Gastroesophageal sphincter (tissue), 4 donors: Measurements from ENCODE around the gene NLGN2. TPM values are rescaled to one million over a fixed set of nuclear protein-coding genes. Genes with fewer than 3 reads are reported as not detected.

ENCODE experiments used
- ATAC-seq: fragments of 150-250 bp; one replicate; pipeline ENCODE4 v1.9.1; 2016; ENCODE audit warnings: mild to moderate bottlenecking, moderate library complexity
- H3K27ac ChIP-seq, 4 donors: fragments of 200-600 bp; sonication (generic) in 3 of 4; 1 replicate in 3 of 4; 2 replicates in 1 of 4; pipeline ENCODE4 v1.5.1; 2016 to 2019
- H3K27me3 ChIP-seq: fragments of 200-600 bp; sonication (generic); one replicate; pipeline ENCODE4 v1.5.1; 2019
- H3K36me3 ChIP-seq, 2 donors: fragments of 200-600 bp; sonication (generic); one replicate each; pipeline ENCODE4 v1.5.1; 2019; ENCODE audit warnings: control low read depth in 1 of 2
- H3K4me1 ChIP-seq, 3 donors: fragments of 200-600 bp; sonication (generic); 1 replicate in 2 of 3; 2 replicates in 1 of 3; pipeline ENCODE4 v1.5.1; 2016 to 2019; ENCODE audit warnings: control low read depth in 2 of 3
- H3K4me3 ChIP-seq, 2 donors: fragments of 200-600 bp; sonication (generic); one replicate each; pipeline ENCODE4 v1.5.1; 2019; ENCODE audit warnings: mild to moderate bottlenecking in 1 of 2, moderate library complexity in 1 of 2
- H3K9me3 ChIP-seq, 3 donors: fragments of 200-600 bp; sonication (generic); one replicate each; pipeline ENCODE4 v1.5.1; 2017 to 2019; ENCODE audit warnings: control low read depth in 2 of 3
- EP300 ChIP-seq: sonication (generic); formaldehyde crosslinking; IDR thresholded peaks from one replicate; pipeline ENCODE4 v1.6.1; 2017; ENCODE audit warnings: antibody characterized with exemption, mild to moderate bottlenecking
- POLR2A ChIP-seq, 2 donors: fragments of 450-650 bp; IDR thresholded peaks; one replicate each; pipeline ENCODE4 v1.6.1; 2017; ENCODE audit warnings: antibody characterized with exemption in 2 of 2, mild to moderate bottlenecking in 2 of 2, moderate library complexity in 1 of 2
- POLR2AphosphoS5 ChIP-seq: sonication (generic); formaldehyde crosslinking; IDR thresholded peaks from one replicate; pipeline ENCODE4 v1.6.1; 2017; ENCODE audit warnings: antibody characterized with exemption
- WGBS, 2 donors: methylation state at CpG; one replicate each; pipeline ENCODE4 v1.1.5; 2018; ENCODE audit warnings: low coverage in 1 of 2; 5-methylcytosine and 5-hydroxymethylcytosine counted together
- total RNA-seq, 4 donors: library from RNA; depleted of rRNA; stranded (reverse); fragments of >200 nt; gene quantifications; one replicate each; pipeline ENCODE4 v1.1.0, GENCODE V29; 2016
- TF ChIP-seq, protein P1 (sequence below), 4 experiments: fragments of 200-600 bp in 2 of 4; fragments of 450-650 bp in 2 of 4; sonication (generic) in 1 of 4; IDR thresholded peaks; one replicate each; pipeline ENCODE4 v1.5.1; 2017 to 2019; ENCODE audit warnings: antibody characterized with exemption in 4 of 4, mild to moderate bottlenecking in 2 of 4, moderate library complexity in 2 of 4

Gene NLGN2
- total RNA-seq, 4 donors from 2014 or later, result 9.9 to 28.4 (median 14.4) TPM

DNA sequence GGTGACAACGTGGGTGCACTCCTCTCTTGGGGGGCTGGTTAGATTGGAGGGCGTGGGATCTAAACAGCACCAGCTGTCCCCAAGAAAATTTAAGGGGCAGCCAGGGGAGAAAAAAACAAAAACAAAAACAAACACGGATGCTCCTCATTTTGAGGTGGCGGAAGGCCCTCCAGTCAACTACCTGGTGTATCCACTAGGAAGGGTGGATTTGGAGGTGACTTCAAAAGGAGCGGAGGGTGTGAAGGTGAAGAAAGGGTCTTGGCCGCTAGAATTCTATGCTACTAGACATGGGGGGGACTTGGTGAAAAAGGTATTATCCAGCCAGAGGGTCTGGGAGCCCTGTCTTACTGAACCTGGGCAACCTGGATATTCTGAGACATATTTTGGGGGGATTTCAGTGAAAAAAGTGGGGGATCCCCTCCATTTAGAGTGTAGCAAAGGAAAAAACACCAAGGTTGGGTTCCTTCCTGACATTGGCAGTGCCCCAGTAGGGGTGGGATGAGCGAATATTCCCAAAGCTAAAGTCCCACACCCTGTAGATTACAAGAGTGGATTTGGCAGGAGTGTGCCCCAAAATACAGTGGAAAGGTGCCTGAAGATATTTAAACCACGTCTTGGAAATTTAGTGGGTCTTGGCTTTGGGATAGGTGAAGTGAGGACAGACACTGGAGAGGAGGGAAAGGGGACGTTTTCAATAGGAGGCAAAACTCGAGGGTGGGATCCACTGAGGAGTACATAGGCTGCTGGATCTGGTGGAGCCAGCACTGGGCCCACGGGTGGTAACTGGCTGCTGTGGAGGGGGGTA lies 31.2 kb downstream of the NLGN2 start:
- Histone ChIP-seq H3K4me3 (peak overlapping the region in 1 of 2 donors; percentile 49), H3K36me3 (no peaks in the 10 kb centered on the region), H3K27me3 (peaks cover 93% of the 10 kb centered on the region), H3K4me1 (peaks cover 5 to 68% (median 36%) of the 10 kb centered on the region in 3 donors), H3K27ac (no peak overlapping the region), H3K9me3 (no peaks in the 10 kb centered on the region)
- 51 to 53% methylated on average over 8 to 11 of the region's 11 CpGs for WGBS, 2 donors
- TF ChIP-seq, protein P1, sequence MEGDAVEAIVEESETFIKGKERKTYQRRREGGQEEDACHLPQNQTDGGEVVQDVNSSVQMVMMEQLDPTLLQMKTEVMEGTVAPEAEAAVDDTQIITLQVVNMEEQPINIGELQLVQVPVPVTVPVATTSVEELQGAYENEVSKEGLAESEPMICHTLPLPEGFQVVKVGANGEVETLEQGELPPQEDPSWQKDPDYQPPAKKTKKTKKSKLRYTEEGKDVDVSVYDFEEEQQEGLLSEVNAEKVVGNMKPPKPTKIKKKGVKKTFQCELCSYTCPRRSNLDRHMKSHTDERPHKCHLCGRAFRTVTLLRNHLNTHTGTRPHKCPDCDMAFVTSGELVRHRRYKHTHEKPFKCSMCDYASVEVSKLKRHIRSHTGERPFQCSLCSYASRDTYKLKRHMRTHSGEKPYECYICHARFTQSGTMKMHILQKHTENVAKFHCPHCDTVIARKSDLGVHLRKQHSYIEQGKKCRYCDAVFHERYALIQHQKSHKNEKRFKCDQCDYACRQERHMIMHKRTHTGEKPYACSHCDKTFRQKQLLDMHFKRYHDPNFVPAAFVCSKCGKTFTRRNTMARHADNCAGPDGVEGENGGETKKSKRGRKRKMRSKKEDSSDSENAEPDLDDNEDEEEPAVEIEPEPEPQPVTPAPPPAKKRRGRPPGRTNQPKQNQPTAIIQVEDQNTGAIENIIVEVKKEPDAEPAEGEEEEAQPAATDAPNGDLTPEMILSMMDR (IDR thresholded peaks at IDR 0.05), result no peak
- no peak for ATAC-seq

DNA sequence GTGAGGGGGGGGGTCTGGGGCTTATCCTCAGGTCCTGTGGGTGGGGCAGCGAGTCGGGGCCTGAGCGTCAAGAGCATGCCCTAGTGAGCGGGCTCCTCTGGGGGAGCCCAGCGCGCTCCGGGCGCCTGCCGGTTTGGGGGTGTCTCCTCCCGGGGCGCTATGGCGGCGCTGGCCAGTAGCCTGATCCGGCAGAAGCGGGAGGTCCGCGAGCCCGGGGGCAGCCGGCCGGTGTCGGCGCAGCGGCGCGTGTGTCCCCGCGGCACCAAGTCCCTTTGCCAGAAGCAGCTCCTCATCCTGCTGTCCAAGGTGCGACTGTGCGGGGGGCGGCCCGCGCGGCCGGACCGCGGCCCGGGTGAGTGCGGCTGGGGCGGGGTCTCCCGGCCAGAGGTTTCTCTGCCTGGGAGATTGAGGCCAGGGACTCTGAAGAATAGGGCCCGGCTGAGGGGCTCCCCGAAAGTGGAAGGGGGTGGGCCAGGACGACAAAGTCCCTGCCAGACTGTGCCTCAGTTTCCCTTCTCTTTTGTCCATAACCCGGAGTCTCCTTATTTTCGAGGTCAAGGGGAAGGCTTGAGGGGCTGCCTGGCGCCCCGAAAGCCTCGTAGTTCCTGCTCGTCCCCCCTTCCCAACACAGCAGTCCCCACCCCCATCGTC lies 31.9 kb downstream of the NLGN2 start, which contains the start of gene FGF11:
Gene FGF11, plus strand, starts transcription at position 51 of the 651 bp plus-strand sequence. Its CDS starts 109 bp downstream, at position 160.
- Histone ChIP-seq H3K9me3 (no peaks in the 10 kb centered on the region), H3K27me3 (peaks cover 93% of the 10 kb centered on the region), H3K27ac (peak within 1 kb of the TSS in 2 of 4 donors; percentile 1 to 49), H3K4me1 (peaks cover 5 to 68% (median 36%) of the 10 kb centered on the region in 3 donors), H3K4me3 (peak within 1 kb of the TSS in 1 of 2 donors; percentile 49), H3K36me3 (no peaks in the 10 kb centered on the region)
- TF ChIP-seq POLR2A (IDR thresholded peaks at IDR 0.05) (no peak), EP300 (no peak), POLR2AphosphoS5 (no peak)
- TF ChIP-seq, protein P1 (IDR thresholded peaks at IDR 0.05), result no peak
- 0 to 3% methylated on average over 9 to 10 of the region's 50 CpGs for WGBS, 2 donors
- no peak for ATAC-seq

DNA sequence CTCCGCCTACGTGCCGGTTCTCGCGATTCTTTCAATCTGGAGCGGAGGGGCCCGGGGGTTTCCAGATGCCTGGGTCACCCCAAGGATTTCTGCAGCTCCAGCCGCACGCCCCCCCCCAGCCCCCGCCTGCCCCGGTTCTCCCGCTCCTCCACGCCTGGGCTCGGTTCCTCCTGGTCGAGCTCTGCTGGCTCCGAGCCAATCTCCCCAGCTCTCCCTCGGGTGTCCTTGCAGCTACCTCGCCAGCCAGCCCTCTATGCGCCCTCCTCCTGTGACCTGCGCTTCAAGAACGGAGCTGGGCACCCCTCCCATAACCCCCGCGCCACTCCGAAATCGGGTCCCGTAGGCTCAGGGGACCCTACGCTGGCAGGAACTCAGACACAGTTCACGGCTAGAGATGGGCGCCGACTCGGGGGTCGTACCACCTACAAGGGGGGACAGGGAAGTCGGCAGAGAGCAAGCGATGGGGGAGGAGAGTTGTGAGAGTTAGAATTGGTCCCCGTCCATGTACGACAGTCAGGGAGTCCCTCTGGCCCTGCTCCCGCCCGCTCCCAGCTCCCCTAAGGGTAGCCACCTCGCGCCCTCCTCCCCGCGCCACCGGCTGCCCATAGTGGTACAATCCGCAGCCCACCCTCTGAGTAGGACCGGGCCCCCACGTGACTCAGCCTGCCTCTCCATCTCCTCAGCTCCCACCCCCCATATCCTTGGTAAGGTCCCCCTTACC lies 32.6 kb downstream of the NLGN2 start:
- Histone ChIP-seq H3K36me3 (no peaks in the 10 kb centered on the region), H3K27me3 (peaks cover 95% of the 10 kb centered on the region), H3K4me1 (peaks cover 5 to 68% (median 41%) of the 10 kb centered on the region in 3 donors), H3K9me3 (no peaks in the 10 kb centered on the region), H3K27ac (no peak overlapping the region), H3K4me3 (peak overlapping the region in 1 of 2 donors; percentile 47)
- no peak for TF ChIP-seq EP300
- no peak for TF ChIP-seq POLR2A (IDR thresholded peaks at IDR 0.05)
- no peak for TF ChIP-seq POLR2AphosphoS5
- TF ChIP-seq, protein P1 (IDR thresholded peaks at IDR 0.05), result no peak
- WGBS, 2 donors, result 0% methylated on average over 8 to 9 of the region's 46 CpGs
- ATAC-seq, result no peak

DNA sequence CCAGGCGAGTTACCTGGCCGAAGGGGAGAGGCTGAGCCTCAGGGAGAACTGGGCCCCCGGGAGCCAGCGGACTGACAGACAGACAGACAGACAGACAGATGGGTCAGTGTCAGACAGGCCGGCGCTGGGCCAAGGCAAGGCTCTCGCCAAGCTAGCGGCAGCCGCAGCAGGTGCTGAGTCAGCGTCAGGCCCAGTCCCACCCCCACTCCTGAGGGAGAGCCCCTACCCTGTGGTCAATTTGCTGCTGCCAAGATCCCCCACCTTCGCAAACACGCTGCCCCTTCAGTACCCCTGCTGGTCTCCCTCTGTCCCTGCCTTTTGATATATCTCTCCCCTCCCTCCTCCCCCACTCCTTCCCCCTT lies 33.2 kb downstream of the NLGN2 start:
- TF ChIP-seq, protein P1 (IDR thresholded peaks at IDR 0.05), result no peak
- TF ChIP-seq POLR2AphosphoS5 (no peak), EP300 (no peak), POLR2A (IDR thresholded peaks at IDR 0.05) (no peak)
- no peak for ATAC-seq
- Histone ChIP-seq H3K4me1 (peaks cover 5 to 68% (median 39%) of the 10 kb centered on the region in 3 donors), H3K4me3 (peak overlapping the region in 1 of 2 donors; percentile 47), H3K36me3 (no peaks in the 10 kb centered on the region), H3K9me3 (no peaks in the 10 kb centered on the region), H3K27me3 (peaks cover 95% of the 10 kb centered on the region), H3K27ac (no peak overlapping the region)
- 20% methylated on average over 4 of the region's 12 CpGs; no CpG with 5 or more reads in 1 of the 2 donors for WGBS, 2 donors
